ENCODE results near the gene CELF4.

CELF4 gene

DNA sequence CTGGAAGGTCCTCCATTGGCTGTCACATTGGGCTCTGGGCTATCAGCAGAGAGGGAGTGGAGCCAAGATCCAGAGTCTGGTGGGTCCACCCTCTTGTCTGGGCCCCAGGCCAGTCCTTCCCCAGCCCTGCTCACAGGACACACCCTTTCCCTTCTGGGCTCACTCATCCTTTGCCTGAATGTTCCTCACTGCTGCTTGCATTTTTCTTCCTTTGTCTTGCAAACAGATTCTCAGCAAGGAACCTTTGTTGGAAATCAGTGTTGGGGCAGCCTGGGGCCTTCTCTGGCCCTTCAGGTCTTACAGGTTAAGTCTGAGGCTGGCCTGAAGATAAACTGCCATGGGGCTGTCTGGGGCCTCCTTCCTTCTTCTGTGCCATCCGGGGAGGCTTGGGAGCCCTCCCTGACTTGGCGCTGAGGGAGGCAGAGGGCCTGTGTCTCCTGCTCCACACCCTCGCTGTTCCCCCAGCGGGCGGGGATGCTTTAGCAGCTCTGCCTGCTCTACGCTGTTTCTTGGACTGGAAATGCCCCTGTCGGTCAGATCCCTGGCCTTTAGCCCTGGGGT is 11.5 kb upstream of the CELF4 start:
- FAIRE-seq (no peak), DNase-seq (ENCODE audit: insufficient read length, low spot score) (no peak)

GRCh38 chr18:37575646-37576045 is 10.0 kb upstream of the CELF4 start:
- TF ChIP-seq POLR2AphosphoS5 (IDR thresholded peaks at IDR 0.05; ENCODE audit: low read depth, low read length), result no peak
- TF ChIP-seq POU2F2 (IDR thresholded peaks at IDR 0.05; ENCODE audit: low read depth, low read length), result no peak
- TF ChIP-seq TAF1 (IDR thresholded peaks at IDR 0.05; ENCODE audit: low read depth, low read length), result no peak
- no peak for TF ChIP-seq PAX5 (IDR thresholded peaks at IDR 0.05; ENCODE audit: insufficient read depth, low read length, severe bottlenecking)
- TF ChIP-seq SPI1 (IDR thresholded peaks at IDR 0.05; ENCODE audit: low read depth, low read length), result no peak
- TF ChIP-seq POLR2A (IDR thresholded peaks at IDR 0.05; ENCODE audit: low read depth, low read length), result no peak
- FAIRE-seq, result no peak
- no peak for DNase-seq (ENCODE audit: insufficient read length, low spot score)

More for the DNA sequence above, 11.5 kb upstream of the CELF4 start:
- TF ChIP-seq POU2F2 (IDR thresholded peaks at IDR 0.05; ENCODE audit: low read depth, low read length) (no peak), PAX5 (IDR thresholded peaks at IDR 0.05; ENCODE audit: insufficient read depth, low read length, severe bottlenecking) (no peak), TAF1 (IDR thresholded peaks at IDR 0.05; ENCODE audit: low read depth, low read length) (no peak), SPI1 (IDR thresholded peaks at IDR 0.05; ENCODE audit: low read depth, low read length) (no peak), POLR2AphosphoS5 (IDR thresholded peaks at IDR 0.05; ENCODE audit: low read depth, low read length) (no peak), POLR2A (IDR thresholded peaks at IDR 0.05; ENCODE audit: low read depth, low read length) (no peak)

DNA sequence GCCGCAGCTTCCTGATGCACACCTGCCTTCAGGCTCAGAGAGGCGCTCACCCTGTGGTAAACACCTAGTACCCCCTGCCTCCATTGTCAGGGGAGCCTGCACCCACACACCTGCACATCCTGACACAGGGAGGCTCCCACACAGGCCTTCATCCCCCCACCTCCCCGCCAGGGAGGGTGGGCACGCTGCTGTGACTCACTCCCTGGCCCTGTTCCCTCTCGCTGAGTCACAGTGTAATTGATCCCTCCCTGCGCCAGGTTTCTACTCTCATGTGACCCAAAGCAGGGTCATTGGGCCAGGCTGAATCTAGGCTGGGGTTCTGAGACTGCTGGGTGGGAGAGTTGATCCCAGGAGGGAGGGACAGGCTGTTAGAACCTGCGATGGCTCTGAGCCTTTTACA is 8.5 kb upstream of the CELF4 start:
- TF ChIP-seq POLR2A (IDR thresholded peaks at IDR 0.05; ENCODE audit: low read depth, low read length) (no peak), POLR2AphosphoS5 (IDR thresholded peaks at IDR 0.05; ENCODE audit: low read depth, low read length) (no peak), SPI1 (IDR thresholded peaks at IDR 0.05; ENCODE audit: low read depth, low read length) (no peak), PAX5 (IDR thresholded peaks at IDR 0.05; ENCODE audit: insufficient read depth, low read length, severe bottlenecking) (no peak), POU2F2 (IDR thresholded peaks at IDR 0.05; ENCODE audit: low read depth, low read length) (no peak), TAF1 (IDR thresholded peaks at IDR 0.05; ENCODE audit: low read depth, low read length) (no peak)
- no peak for DNase-seq (ENCODE audit: insufficient read length, low spot score)
- FAIRE-seq, result no peak

DNA sequence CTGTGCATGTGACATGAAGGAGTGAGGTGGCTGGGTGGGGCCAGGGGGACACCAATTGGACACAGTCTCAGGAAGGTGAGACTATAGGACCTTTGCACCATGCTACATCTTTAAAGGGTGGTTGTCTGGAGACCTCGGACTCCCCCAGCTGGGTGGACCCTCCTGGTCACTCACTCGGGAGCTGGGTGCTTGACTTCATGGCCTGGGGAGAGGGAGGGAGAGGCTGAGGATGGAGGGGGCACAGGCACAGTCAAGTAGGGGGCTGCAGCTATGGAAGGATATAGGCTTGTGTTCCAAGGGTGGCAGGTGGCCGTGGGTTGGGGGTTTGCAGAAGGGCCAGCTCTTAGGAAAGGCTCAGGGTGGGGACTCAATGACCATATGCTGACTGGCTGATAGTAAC is 7.1 kb upstream of the CELF4 start:
- DNase-seq (ENCODE audit: insufficient read length, low spot score) (no peak), FAIRE-seq (no peak)
- TF ChIP-seq TAF1 (IDR thresholded peaks at IDR 0.05; ENCODE audit: low read depth, low read length) (no peak), POLR2A (IDR thresholded peaks at IDR 0.05; ENCODE audit: low read depth, low read length) (no peak), PAX5 (IDR thresholded peaks at IDR 0.05; ENCODE audit: insufficient read depth, low read length, severe bottlenecking) (no peak), POU2F2 (IDR thresholded peaks at IDR 0.05; ENCODE audit: low read depth, low read length) (no peak), SPI1 (IDR thresholded peaks at IDR 0.05; ENCODE audit: low read depth, low read length) (no peak), POLR2AphosphoS5 (IDR thresholded peaks at IDR 0.05; ENCODE audit: low read depth, low read length) (no peak)

GRCh38 chr18:37571266-37571665 is 5.7 kb upstream of the CELF4 start:
- FAIRE-seq (no peak), DNase-seq (ENCODE audit: insufficient read length, low spot score) (no peak)
- no peak for TF ChIP-seq PAX5 (IDR thresholded peaks at IDR 0.05; ENCODE audit: insufficient read depth, low read length, severe bottlenecking)
- TF ChIP-seq POLR2A (IDR thresholded peaks at IDR 0.05; ENCODE audit: low read depth, low read length), result no peak
- TF ChIP-seq POU2F2 (IDR thresholded peaks at IDR 0.05; ENCODE audit: low read depth, low read length), result no peak
- no peak for TF ChIP-seq POLR2AphosphoS5 (IDR thresholded peaks at IDR 0.05; ENCODE audit: low read depth, low read length)
- no peak for TF ChIP-seq TAF1 (IDR thresholded peaks at IDR 0.05; ENCODE audit: low read depth, low read length)
- TF ChIP-seq SPI1 (IDR thresholded peaks at IDR 0.05; ENCODE audit: low read depth, low read length), result no peak

GRCh38 chr18:37570336-37570930 is 4.8 kb upstream of the CELF4 start:
- no peak for DNase-seq (ENCODE audit: insufficient read length, low spot score)
- FAIRE-seq, result no peak
- TF ChIP-seq SPI1 (IDR thresholded peaks at IDR 0.05; ENCODE audit: low read depth, low read length), result no peak
- TF ChIP-seq POLR2A (IDR thresholded peaks at IDR 0.05; ENCODE audit: low read depth, low read length), result no peak
- no peak for TF ChIP-seq TAF1 (IDR thresholded peaks at IDR 0.05; ENCODE audit: low read depth, low read length)
- TF ChIP-seq POLR2AphosphoS5 (IDR thresholded peaks at IDR 0.05; ENCODE audit: low read depth, low read length), result no peak
- no peak for TF ChIP-seq POU2F2 (IDR thresholded peaks at IDR 0.05; ENCODE audit: low read depth, low read length)
- TF ChIP-seq PAX5 (IDR thresholded peaks at IDR 0.05; ENCODE audit: insufficient read depth, low read length, severe bottlenecking), result no peak

GRCh38 chr18:37568671-37569070 is 3.1 kb upstream of the CELF4 start:
- no peak for FAIRE-seq
- no peak for TF ChIP-seq POLR2AphosphoS5 (IDR thresholded peaks at IDR 0.05; ENCODE audit: low read depth, low read length)
- TF ChIP-seq POLR2A (IDR thresholded peaks at IDR 0.05; ENCODE audit: low read depth, low read length), result no peak
- no peak for TF ChIP-seq PAX5 (IDR thresholded peaks at IDR 0.05; ENCODE audit: insufficient read depth, low read length, severe bottlenecking)

GRCh38 chr18:37567994-37568359 is 2.4 kb upstream of the CELF4 start:
- DNase-seq (ENCODE audit: insufficient read length, low spot score) (no peak), FAIRE-seq (no peak)
- TF ChIP-seq POLR2A (IDR thresholded peaks at IDR 0.05; ENCODE audit: low read depth, low read length) (no peak), POU2F2 (IDR thresholded peaks at IDR 0.05; ENCODE audit: low read depth, low read length) (no peak), POLR2AphosphoS5 (IDR thresholded peaks at IDR 0.05; ENCODE audit: low read depth, low read length) (no peak), SPI1 (IDR thresholded peaks at IDR 0.05; ENCODE audit: low read depth, low read length) (no peak), TAF1 (IDR thresholded peaks at IDR 0.05; ENCODE audit: low read depth, low read length) (no peak), PAX5 (IDR thresholded peaks at IDR 0.05; ENCODE audit: insufficient read depth, low read length, severe bottlenecking) (no peak)

More at GRCh38 chr18:37568671-37569070, 3.1 kb upstream of the CELF4 start:
- DNase-seq (ENCODE audit: insufficient read length, low spot score), result no peak

DNA sequence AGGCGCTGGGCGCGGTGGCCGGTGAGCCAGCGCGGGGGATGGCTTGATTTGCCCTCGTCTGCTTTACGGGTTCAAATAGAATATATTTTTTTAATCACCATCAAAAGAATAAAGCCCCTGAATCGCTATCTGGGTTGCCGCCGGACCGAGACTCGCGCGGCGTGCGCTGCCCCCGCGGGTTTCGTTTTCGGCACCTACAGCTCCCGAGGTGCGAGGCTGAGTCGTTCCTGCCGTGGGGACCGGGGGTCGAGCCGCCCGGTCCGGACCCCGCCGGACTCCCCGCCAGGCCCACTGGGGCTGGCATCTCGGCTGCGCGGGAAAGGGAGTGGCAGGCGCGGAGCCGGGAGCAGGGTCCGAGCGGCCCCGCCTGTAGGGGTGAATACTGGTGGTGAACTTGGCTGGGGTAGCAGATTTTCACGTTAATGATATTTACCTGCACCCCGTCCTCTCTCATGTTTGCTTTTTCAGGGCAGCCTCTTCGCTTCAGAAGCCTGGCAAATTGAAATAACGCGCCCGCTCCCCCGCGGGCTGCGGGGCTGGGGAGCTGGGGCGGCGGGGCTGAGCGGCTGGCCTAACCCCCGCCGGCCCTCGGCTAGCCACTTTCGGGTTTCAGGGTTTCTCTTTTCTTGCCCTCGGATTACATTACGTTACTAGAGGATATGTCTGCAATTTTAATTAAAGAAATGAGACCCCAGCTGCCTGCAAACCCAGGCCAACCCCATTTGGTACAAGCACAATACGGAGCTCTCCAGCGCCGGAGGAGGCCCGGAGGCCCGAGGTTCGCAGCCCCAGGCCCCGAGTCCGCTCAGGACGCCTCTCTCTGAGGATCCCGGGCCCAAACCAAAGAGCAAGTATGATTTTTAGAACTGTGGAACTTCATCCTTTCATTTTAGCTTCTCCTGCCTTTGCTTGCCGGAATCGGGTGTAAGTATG is 1.7 kb upstream of the CELF4 start:
- FAIRE-seq (no peak), DNase-seq (ENCODE audit: insufficient read length, low spot score) (no peak)
- TF ChIP-seq TAF1 (IDR thresholded peaks at IDR 0.05; ENCODE audit: low read depth, low read length) (no peak), PAX5 (IDR thresholded peaks at IDR 0.05; ENCODE audit: insufficient read depth, low read length, severe bottlenecking) (no peak), POLR2AphosphoS5 (IDR thresholded peaks at IDR 0.05; ENCODE audit: low read depth, low read length) (no peak), POU2F2 (IDR thresholded peaks at IDR 0.05; ENCODE audit: low read depth, low read length) (no peak), SPI1 (IDR thresholded peaks at IDR 0.05; ENCODE audit: low read depth, low read length) (no peak), POLR2A (IDR thresholded peaks at IDR 0.05; ENCODE audit: low read depth, low read length) (no peak)

All from GM12891 (cell line).